ENCODE measurements around the gene KCNQ1. TPM values are rescaled to one million over a fixed set of nuclear protein-coding genes. Genes with fewer than 3 reads are reported as not detected.

KCNQ1 gene
- total RNA-seq, 1 experiment from 2014 or later = 2.3 TPM

- H2BK120ac ChIP-seq (ENCODE audit: low read depth, low read length, poor library complexity, severe bottlenecking) = no peak overlapping the region
- H3K4me2 ChIP-seq (ENCODE audit: insufficient read depth, insufficient read length, low read length) = no peak overlapping the region
- no peak overlapping the region for H3K27ac ChIP-seq (ENCODE audit: insufficient read length, low read depth, low read length)
- no peak overlapping the region for H2BK20ac ChIP-seq (ENCODE audit: low read depth, low read length, poor library complexity, severe bottlenecking)
- H3K23me2 ChIP-seq (ENCODE audit: insufficient read length, low read depth, low read length, poor library complexity, severe bottlenecking) = no peaks in the 10 kb centered on the region
- H3T11ph ChIP-seq (ENCODE audit: low read length) = no peak overlapping the region
- no peaks in the 10 kb centered on the region for H3K79me1 ChIP-seq (ENCODE audit: insufficient read depth, low read depth, low read length, poor library complexity, severe bottlenecking)
- no peak overlapping the region for H2BK15ac ChIP-seq (ENCODE audit: low read depth, low read length)
- H2AK5ac ChIP-seq (ENCODE audit: insufficient read length, low read length) = no peak overlapping the region
- peaks cover 18% of the 10 kb centered on the region in 2 experiments for H3K4me1 Mint-ChIP-seq
- no peak overlapping the region for H4K8ac ChIP-seq (replicated peaks; ENCODE audit: insufficient read length, low read depth, low read length)
- no peak overlapping the region for H2BK12ac ChIP-seq (ENCODE audit: insufficient read length, low read depth, low read length)
- H3K27ac Mint-ChIP-seq = no peak overlapping the region
- WGBS (ENCODE audit: extremely low coverage, insufficient read length, low lambda C conversion rate) = no CpG with 5 or more reads among the region's 29 CpGs
- peaks cover 36 to 37% of the 10 kb centered on the region in 2 experiments for H3K9me3 Mint-ChIP-seq
- H3K23ac ChIP-seq (ENCODE audit: insufficient read length, low read depth, low read length) = no peak overlapping the region
- H3K9ac ChIP-seq (ENCODE audit: extremely low read depth, insufficient read length, low read length) = no peak overlapping the region
- DNase-seq = no peak
- no peaks in the 10 kb centered on the region for H4K20me1 ChIP-seq (ENCODE audit: control insufficient read depth, insufficient read depth, insufficient read length)
- H3K27me3 Mint-ChIP-seq (ENCODE audit: low read depth) = peaks cover 90% of the 10 kb centered on the region
- H2BK5ac ChIP-seq (ENCODE audit: insufficient read length, low read length) = no peak overlapping the region
- no peak overlapping the region for H3K4ac ChIP-seq (ENCODE audit: low read depth, low read length)
- no peaks in the 10 kb centered on the region for H3K9me3 ChIP-seq (ENCODE audit: control insufficient read depth, low read depth, low read length)
- H3K56ac ChIP-seq (ENCODE audit: insufficient read length, low read depth, low read length) = no peak overlapping the region
- H3K4me3 Mint-ChIP-seq = no peak overlapping the region
- H3K79me2 ChIP-seq (ENCODE audit: insufficient read depth, low read length) = no peaks in the 10 kb centered on the region
- no peak overlapping the region for H3K18ac ChIP-seq (ENCODE audit: insufficient read length, low read depth, low read length)
- peaks cover 3% of the 10 kb centered on the region; the same call in 1 of the 2 replicates for H3K4me1 ChIP-seq (ENCODE audit: insufficient read depth, low read length)
- H2AFZ ChIP-seq (ENCODE audit: low read length) = no peak overlapping the region
- H3K14ac ChIP-seq (ENCODE audit: insufficient read depth, low read length) = peak overlapping the region; percentile 58; the same call in 1 of the 2 replicates
- no peaks in the 10 kb centered on the region; the same call in 1 of the 2 replicates for H3K27me3 ChIP-seq (ENCODE audit: insufficient read depth, low read length)
- H4K5ac ChIP-seq (ENCODE audit: insufficient read length, low read depth, low read length) = no peak overlapping the region
- H3K36me3 Mint-ChIP-seq (ENCODE audit: insufficient read depth in 1 of 3, low read depth in 3 of 3) = peaks cover 16 to 37% (median 27%) of the 10 kb centered on the region in 3 experiments
- H4K91ac ChIP-seq (ENCODE audit: insufficient read length, low read depth, low read length) = no peak overlapping the region
- TF ChIP-seq CTCF (conservative IDR thresholded peaks at IDR 0.05) = no peak
Observed at GRCh38 chr11:2825889-2826678, 381.3 kb downstream of the KCNQ1 start.

Measured in H9 (cell line).